Uterus (tissue), 4 donors: ENCODE results near the gene ARHGAP15. TPM values are rescaled to one million over a fixed set of nuclear protein-coding genes. Genes with fewer than 3 reads are reported as not detected.
A peak's percentile ranks its signal among the peaks of the same experiment; 100 is the strongest.

Source experiments
- DNase-seq, 2 donors: peaks; one replicate each; pipeline ENCODE4 v3.0.0-alpha.2; 2019 to 2020
- H3K27ac ChIP-seq, 2 donors: fragments of 200-600 bp; sonication (generic); 1 replicate in 1 of 2; 2 replicates in 1 of 2; pipeline ENCODE4 v1.5.1; 2016 to 2018
- H3K27me3 ChIP-seq, 2 donors: fragments of 200-600 bp; sonication (generic); one replicate each; pipeline ENCODE4 v1.5.1; 2018 to 2019; ENCODE audit warnings: control low read depth in 1 of 2
- H3K36me3 ChIP-seq, 2 donors: fragments of 200-600 bp; sonication (generic); one replicate each; pipeline ENCODE4 v1.5.1; 2019; ENCODE audit warnings: control low read depth in 1 of 2
- H3K4me1 ChIP-seq, 2 donors: fragments of 200-600 bp; sonication (generic); one replicate each; pipeline ENCODE4 v1.5.1; 2018 to 2019; ENCODE audit warnings: control low read depth in 1 of 2
- H3K4me3 ChIP-seq, 2 donors: fragments of 200-600 bp; sonication (generic); 1 replicate in 1 of 2; 2 replicates in 1 of 2; pipeline ENCODE4 v1.5.1; 2018 to 2019; ENCODE audit warnings: mild to moderate bottlenecking in 1 of 2
- H3K9me3 ChIP-seq, 2 donors: fragments of 200-600 bp; sonication (generic); one replicate each; pipeline ENCODE4 v1.5.1; 2019; ENCODE audit warnings: control low read depth in 1 of 2
- CTCF ChIP-seq, 4 experiments: fragments of 200-600 bp in 2 of 4; fragments of 450-650 bp in 2 of 4; sonication (generic) in 2 of 4; IDR thresholded peaks; one replicate each; pipeline ENCODE4 v1.5.1; 2016 to 2019; ENCODE audit warnings: antibody characterized with exemption in 4 of 4, mild to moderate bottlenecking in 2 of 4, moderate library complexity in 1 of 4
- POLR2A ChIP-seq, 2 donors: fragments of 450-650 bp; IDR thresholded peaks; one replicate each; pipeline ENCODE4 v1.6.1; 2016; ENCODE audit warnings: antibody characterized with exemption in 2 of 2, mild to moderate bottlenecking in 1 of 2, moderate library complexity in 1 of 2
- intact Hi-C: fragments of 100-400 bp; cut with DNase I; formaldehyde crosslinking; loops from one replicate; pipeline ENCODE4 v1.15.1; 2023; ENCODE audit warnings: low total_unique reads
- total RNA-seq, 4 donors: library from RNA; depleted of rRNA in 3 of 4; stranded (reverse); fragments of >200 nt in 3 of 4; gene quantifications; one replicate each; pipeline versions ENCODE4 v1.1.0 to v1.2.4, GENCODE V29; 2014 to 2023
- donor health status: DM: yes; HTN: yes; CAD: no.

ARHGAP15 gene
- total RNA-seq, 4 donors from 2014 or later: 0.88 to 28.4 (median 6.6) TPM

GRCh38 chr2:143264851-143265250 is 135.6 kb downstream of the ARHGAP15 start:
- Histone ChIP-seq H3K27me3 (no peaks in the 10 kb centered on the region), H3K4me3 (no peak overlapping the region), H3K4me1 (no peaks in the 10 kb centered on the region), H3K9me3 (no peaks in the 10 kb centered on the region), H3K36me3 (no peaks in the 10 kb centered on the region), H3K27ac (peak overlapping the region in 1 of 2 donors; percentile 56)
- TF ChIP-seq CTCF (IDR thresholded peaks at IDR 0.05) (no peak), POLR2A (IDR thresholded peaks at IDR 0.05) (no peak)
- no peak for DNase-seq
- intact Hi-C loops: no loop called here

- no peaks in the 10 kb centered on the region for H3K36me3 ChIP-seq
- DNase-seq: no peak
- intact Hi-C loops: no loop called here
- H3K27ac ChIP-seq: no peak overlapping the region
- TF ChIP-seq CTCF (IDR thresholded peaks at IDR 0.05) (no peak), POLR2A (IDR thresholded peaks at IDR 0.05) (no peak)
- no peaks in the 10 kb centered on the region for H3K27me3 ChIP-seq
- no peaks in the 10 kb centered on the region for H3K4me1 ChIP-seq
- H3K9me3 ChIP-seq: no peaks in the 10 kb centered on the region
- H3K4me3 ChIP-seq: no peak overlapping the region
Measured at GRCh38 chr2:143279672-143280071, 150.5 kb downstream of the ARHGAP15 start.

- no peak overlapping the region for H3K4me3 ChIP-seq
- intact Hi-C loops: no loop called here
Measured at GRCh38 chr2:143280097-143280757, 151.0 kb downstream of the ARHGAP15 start.

GRCh38 chr2:143282684-143283083 is 153.5 kb downstream of the ARHGAP15 start:
- TF ChIP-seq CTCF (IDR thresholded peaks at IDR 0.05): no peak
- TF ChIP-seq POLR2A (IDR thresholded peaks at IDR 0.05): no peak
- intact Hi-C loops: no loop called here

More at GRCh38 chr2:143280097-143280757, 151.0 kb downstream of the ARHGAP15 start:
- H3K36me3 ChIP-seq: no peaks in the 10 kb centered on the region
- H3K4me1 ChIP-seq: no peaks in the 10 kb centered on the region
- no peaks in the 10 kb centered on the region for H3K9me3 ChIP-seq
- no peak for TF ChIP-seq POLR2A (IDR thresholded peaks at IDR 0.05)
- no peak for TF ChIP-seq CTCF (IDR thresholded peaks at IDR 0.05)
- no peaks in the 10 kb centered on the region for H3K27me3 ChIP-seq
- H3K27ac ChIP-seq: no peak overlapping the region
- DNase-seq: no peak

GRCh38 chr2:143284087-143284675 is 155.0 kb downstream of the ARHGAP15 start:
- H3K27ac ChIP-seq: no peak overlapping the region
- H3K4me3 ChIP-seq: no peak overlapping the region
- no peak for DNase-seq
- TF ChIP-seq CTCF (IDR thresholded peaks at IDR 0.05) (no peak), POLR2A (IDR thresholded peaks at IDR 0.05) (no peak)
- no peaks in the 10 kb centered on the region for H3K9me3 ChIP-seq
- H3K4me1 ChIP-seq: no peaks in the 10 kb centered on the region
- H3K27me3 ChIP-seq: no peaks in the 10 kb centered on the region
- intact Hi-C loops: no loop called here
- no peaks in the 10 kb centered on the region for H3K36me3 ChIP-seq

More at GRCh38 chr2:143282684-143283083, 153.5 kb downstream of the ARHGAP15 start:
- Histone ChIP-seq H3K4me3 (no peak overlapping the region), H3K36me3 (no peaks in the 10 kb centered on the region), H3K27ac (no peak overlapping the region), H3K9me3 (no peaks in the 10 kb centered on the region), H3K4me1 (no peaks in the 10 kb centered on the region), H3K27me3 (no peaks in the 10 kb centered on the region)
- no peak for DNase-seq
